Erythroblast (primary cell): ENCODE measurements around the gene LARGE1.

Experiments used
- GATA1 ChIP-seq: IDR thresholded peaks from 2 replicates; pipeline ENCODE4 v1.6.1; 2011; ENCODE audit warnings: low read depth, mild to moderate bottlenecking, control low read depth, low read length, moderate library complexity
- POLR2A ChIP-seq: IDR thresholded peaks from 2 replicates; pipeline ENCODE4 v1.6.1; 2011; ENCODE audit warnings: mild to moderate bottlenecking, low read length

GRCh38 chr22:33438273-33438672 is 482.0 kb downstream of the LARGE1 start:
- TF ChIP-seq POLR2A (no peak), GATA1 (no peak)
